Skeletal muscle cell (primary cell): ENCODE data around the gene NPTX2.
A peak's percentile ranks its signal among the peaks of the same experiment; 100 is the strongest.
"Not testable (repeated sequence)": the region's sequence is repeated elsewhere in the genome, so short reads cannot be mapped to it uniquely, and the experiment has no call there.

ENCODE experiments used
- DNase-seq: peaks from one replicate; pipeline ENCODE4 v3.0.0-alpha.2; 2010; ENCODE audit warnings: low read depth
- H3K4me3 ChIP-seq: 2 replicates; pipeline ENCODE4 v1.5.1; 2011; ENCODE audit warnings: low read depth, mild to moderate bottlenecking, control low read depth, low read length, moderate library complexity

NPTX2 gene

GRCh38 chr7:98617051-98617959 is at the start of gene NPTX2:
Gene NPTX2 (plus strand): TSS chr7:98617285. CDS start chr7:98617462, 177 bp downstream.
- H3K4me3 ChIP-seq = peak within 1 kb of the TSS; percentile 56
- no peak for DNase-seq

- no peak for DNase-seq
- H3K4me3 ChIP-seq = no peak overlapping the region
Measured at GRCh38 chr7:98567991-98568390, 49.1 kb upstream of the NPTX2 start.

DNA sequence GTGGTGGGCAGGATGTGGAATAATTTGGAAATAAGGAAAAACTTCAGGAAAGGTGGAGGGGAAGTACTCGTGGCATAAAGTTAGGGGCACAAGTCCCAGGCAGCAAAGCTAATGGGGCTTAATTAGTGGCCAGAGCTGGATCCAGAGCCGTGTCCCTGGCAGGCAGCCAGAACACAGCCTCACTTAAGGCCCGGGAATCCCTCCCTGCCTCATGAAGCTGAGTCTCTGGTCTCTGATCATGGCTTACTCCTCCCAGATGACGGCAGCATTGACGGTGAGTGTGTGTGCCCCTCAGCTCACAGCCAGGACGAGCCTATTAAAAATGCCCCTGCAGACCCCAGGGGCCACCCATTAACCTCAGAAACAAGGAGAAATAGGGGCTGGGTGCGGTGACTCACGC is 48.2 kb upstream of the NPTX2 start:
- no peak overlapping the region for H3K4me3 ChIP-seq
- DNase-seq = peak; percentile 18

- peak; percentile 29 for DNase-seq
- H3K4me3 ChIP-seq = no peak overlapping the region
Measured at GRCh38 chr7:98569691-98570337, 47.3 kb upstream of the NPTX2 start.

GRCh38 chr7:98571006-98571405 is 46.1 kb upstream of the NPTX2 start:
- no peak for DNase-seq
- no peak overlapping the region for H3K4me3 ChIP-seq

GRCh38 chr7:98571986-98572385 is 45.1 kb upstream of the NPTX2 start:
- DNase-seq = no peak
- no peak overlapping the region for H3K4me3 ChIP-seq

DNA sequence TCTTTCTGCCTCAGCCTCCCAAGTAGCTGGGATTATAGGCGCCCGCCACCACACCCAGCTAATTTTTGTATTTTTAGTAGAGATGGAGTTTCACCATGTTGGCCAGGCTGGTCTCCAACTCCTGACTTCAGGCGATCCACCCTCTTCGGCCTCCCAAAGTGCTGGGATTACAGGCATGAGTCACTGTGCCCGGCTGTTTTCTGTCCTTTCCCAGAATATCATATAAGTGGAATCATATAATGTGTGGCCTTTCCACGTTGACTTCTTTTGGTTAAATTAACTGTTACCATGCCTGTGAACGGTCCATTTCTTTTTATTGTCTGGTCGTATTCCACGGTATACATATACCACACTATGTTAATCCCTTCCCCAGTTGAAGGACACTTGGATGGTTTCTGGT is 44.4 kb upstream of the NPTX2 start:
- not testable (repeated sequence) for H3K4me3 ChIP-seq, DNase-seq

DNA sequence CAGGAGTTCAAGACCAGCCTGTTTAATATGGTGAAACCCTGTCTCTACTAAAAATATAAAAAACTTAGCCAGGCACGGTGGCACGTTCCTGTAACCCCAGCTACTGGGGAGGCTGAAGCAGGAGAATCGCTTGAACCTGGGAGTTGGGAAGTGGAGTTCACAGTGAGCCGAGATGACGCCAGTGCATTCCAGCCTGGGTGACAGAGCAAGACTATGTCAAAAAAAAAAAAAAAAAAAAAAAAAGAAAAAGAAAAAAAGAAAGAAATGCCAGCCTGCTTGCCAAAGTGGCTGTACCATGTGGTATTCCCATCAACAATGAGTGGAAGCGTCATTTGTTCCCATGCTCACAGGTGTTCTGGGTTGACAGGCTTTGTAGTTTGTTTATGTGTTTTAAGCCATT is 43.3 kb upstream of the NPTX2 start:
- H3K4me3 ChIP-seq = no peak overlapping the region
- DNase-seq = no peak

- no peak for DNase-seq
- H3K4me3 ChIP-seq = no peak overlapping the region
Measured at GRCh38 chr7:98575878-98576277, 41.2 kb upstream of the NPTX2 start.

GRCh38 chr7:98584830-98585229 is 32.3 kb upstream of the NPTX2 start:
- H3K4me3 ChIP-seq = no peak overlapping the region
- no peak for DNase-seq

DNA sequence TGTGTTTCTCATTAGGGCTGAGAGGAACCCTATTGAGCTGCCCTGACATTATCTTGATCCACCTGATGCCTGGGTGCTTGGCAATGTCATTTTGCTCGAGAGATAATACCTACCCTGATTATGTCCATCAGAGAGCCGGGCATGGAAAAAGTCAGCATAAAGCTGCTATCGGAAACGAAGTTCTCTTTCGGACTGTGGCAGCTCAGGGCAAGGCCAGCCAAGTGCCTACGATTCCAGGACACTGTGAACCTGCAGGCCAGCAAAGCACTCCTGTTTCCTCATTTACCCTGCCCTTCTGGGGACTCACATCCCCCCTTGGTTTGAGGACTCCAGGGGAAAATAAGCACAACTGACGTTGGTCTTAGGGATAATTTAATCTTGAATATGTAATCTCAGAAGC is 25.2 kb upstream of the NPTX2 start:
- no peak overlapping the region for H3K4me3 ChIP-seq
- no peak for DNase-seq

GRCh38 chr7:98594348-98594747 is 22.7 kb upstream of the NPTX2 start:
- DNase-seq = no peak

GRCh38 chr7:98594787-98595186 is 22.3 kb upstream of the NPTX2 start:
- DNase-seq = no peak
- no peak overlapping the region for H3K4me3 ChIP-seq

More at GRCh38 chr7:98594348-98594747, 22.7 kb upstream of the NPTX2 start:
- H3K4me3 ChIP-seq = no peak overlapping the region

- no peak for DNase-seq
- no peak overlapping the region for H3K4me3 ChIP-seq
Measured at GRCh38 chr7:98598846-98599615, 18.1 kb upstream of the NPTX2 start.

DNA sequence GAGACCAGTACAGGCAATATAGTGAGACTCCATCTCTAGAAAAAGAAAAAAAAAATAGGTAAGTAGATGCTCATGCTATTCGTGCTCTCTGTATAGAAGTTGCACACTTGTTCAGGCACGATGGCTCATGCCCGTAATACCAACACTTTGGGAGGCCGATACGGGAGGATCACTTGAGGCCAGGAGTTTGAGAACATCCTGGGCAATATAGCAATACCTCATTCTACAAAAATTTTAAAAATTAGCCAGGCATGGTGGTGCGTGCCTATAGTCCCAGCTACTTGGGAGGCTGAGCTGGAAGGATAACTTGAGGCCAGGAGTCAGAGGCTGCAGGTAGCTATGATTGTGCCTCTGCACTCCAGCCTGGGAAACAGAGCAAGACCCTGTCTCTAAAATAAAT is 17.2 kb upstream of the NPTX2 start:
- H3K4me3 ChIP-seq = no peak overlapping the region
- DNase-seq = no peak

DNA sequence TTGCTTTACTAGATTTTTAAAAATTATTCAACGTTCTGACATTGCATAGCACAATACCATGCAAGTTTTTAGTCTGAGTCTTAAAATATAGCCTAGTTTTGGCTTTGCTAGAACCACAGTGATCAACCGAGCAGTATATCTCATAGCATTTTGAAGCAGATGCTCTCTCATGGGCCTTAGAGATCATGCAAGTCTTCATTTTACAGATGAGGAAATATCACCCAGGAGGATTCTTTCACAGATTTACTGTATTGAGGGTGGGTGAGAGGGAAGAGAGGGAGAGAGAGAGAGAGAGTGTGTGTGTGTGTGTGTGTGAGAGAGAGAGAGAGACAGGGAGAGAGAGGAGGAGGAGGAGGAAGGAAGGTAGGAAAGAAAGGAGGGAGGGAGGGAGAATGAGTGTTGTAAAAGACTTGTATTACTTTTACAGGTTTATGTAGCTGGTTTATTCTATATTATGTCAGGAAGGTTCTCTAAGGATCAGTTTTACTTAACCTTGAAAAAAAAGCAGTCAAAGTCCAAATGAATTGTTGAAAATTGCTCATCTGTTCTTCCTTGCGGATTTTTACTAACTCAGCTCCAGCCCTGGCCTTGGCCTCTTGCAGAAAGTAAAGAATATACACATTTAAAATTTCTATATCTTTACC is 14.2 kb upstream of the NPTX2 start:
- no peak for DNase-seq
- no peak overlapping the region for H3K4me3 ChIP-seq

DNA sequence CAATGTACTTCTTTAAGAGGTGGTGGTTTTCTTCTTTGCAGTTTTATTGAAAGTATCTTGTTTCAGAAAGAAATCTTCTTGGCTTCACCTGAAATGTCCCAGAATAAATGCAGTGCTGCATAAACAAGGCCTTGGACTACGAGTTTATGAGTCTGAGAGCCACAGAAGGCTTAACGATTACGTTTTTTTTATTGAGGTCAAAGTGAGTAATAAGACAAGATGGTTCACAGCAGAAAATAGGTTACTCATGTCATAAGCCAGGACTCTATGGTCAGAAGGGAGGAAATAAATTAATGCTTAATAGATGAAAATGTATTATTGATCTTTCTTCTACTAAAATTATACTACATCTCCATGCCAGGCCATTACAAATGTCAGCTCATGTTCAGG is 13.7 kb upstream of the NPTX2 start:
- DNase-seq = no peak
- no peak overlapping the region for H3K4me3 ChIP-seq

GRCh38 chr7:98613601-98614425 is 3.3 kb upstream of the NPTX2 start:
- no peak overlapping the region for H3K4me3 ChIP-seq

More at GRCh38 chr7:98613601-98614425, 3.3 kb upstream of the NPTX2 start:
- DNase-seq = no peak
